ENCODE results near the gene KCNN4. TPM values are rescaled to one million over a fixed set of nuclear protein-coding genes. Genes with fewer than 3 reads are reported as not detected.

The KCNN4 gene
- total and polyA plus RNA-seq, 2 of the 13 experiments (the other 11 are each of a cell fraction or from before 2014, with no cell fraction given) = 0.13 to 0.25 TPM

DNA sequence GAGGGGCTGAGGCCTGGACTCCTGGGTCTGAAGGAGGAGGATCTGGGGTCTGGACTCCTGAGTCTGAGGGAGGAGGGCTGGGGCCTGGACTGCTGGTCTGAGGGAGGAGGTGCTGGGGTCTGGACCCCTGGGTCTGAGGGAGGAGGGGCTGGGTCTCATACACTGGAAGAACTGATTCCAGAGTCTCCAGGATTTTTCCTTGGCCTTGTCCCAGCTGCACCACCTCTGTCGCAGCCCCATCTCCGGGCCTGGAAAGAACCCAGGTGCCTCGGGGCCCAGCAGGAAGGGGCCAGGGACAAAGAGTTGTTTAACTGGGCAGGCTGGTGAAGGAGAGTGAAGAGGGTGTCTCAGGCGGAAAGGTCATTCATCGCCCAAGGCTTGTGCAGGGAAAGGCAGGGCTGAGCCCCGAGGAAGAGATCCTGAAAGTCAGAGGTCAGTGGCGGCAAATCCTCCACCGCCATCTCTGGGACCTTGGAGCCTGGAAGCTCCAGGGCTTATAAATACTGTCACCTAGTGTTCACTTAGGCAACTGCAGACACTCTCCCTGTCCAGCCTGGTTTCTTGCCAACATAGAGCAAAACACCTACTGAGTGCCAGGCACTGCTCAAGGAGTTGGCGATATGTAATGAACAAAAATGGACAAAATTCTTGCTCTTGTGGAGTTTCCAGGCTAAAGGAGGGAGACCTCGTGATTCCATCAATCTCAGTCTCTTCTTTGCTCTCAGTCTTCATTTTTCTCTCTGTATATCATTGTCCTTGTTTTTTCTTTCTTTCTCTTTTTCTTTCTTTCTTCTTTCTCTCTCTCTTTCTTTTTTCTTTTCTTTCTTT, 4.4 kb upstream of the KCNN4 start (continued):
- peak; percentile 48; the same call in 1 of the 2 replicates for TF ChIP-seq MIER2 (CRISPR knock-in tag; IDR thresholded peaks at IDR 0.05)
- TF ChIP-seq EZH2 (conservative IDR thresholded peaks at IDR 0.05; ENCODE audit: low read depth, low read length) = no peak
- TF ChIP-seq MTA3 (CRISPR knock-in tag; IDR thresholded peaks at IDR 0.05) = no peak
- no peak for TF ChIP-seq ZNF850 (CRISPR knock-in tag; conservative IDR thresholded peaks at IDR 0.05)
- no peak for TF ChIP-seq TGIF2 (CRISPR knock-in tag; IDR thresholded peaks at IDR 0.05)
- no peak for TF ChIP-seq ZSCAN29 (CRISPR knock-in tag; conservative IDR thresholded peaks at IDR 0.05)
- no peak for TF ChIP-seq ZNF557 (CRISPR knock-in tag; IDR thresholded peaks at IDR 0.05)
- no peak for TF ChIP-seq FLYWCH1 (CRISPR knock-in tag; IDR thresholded peaks at IDR 0.05)
- no peak for TF ChIP-seq ZFP36L2 (CRISPR knock-in tag; IDR thresholded peaks at IDR 0.05)
- no peak for TF ChIP-seq ZNF136 (CRISPR knock-in tag; IDR thresholded peaks at IDR 0.05; ENCODE audit: low read depth)
- TF ChIP-seq, protein P1, sequence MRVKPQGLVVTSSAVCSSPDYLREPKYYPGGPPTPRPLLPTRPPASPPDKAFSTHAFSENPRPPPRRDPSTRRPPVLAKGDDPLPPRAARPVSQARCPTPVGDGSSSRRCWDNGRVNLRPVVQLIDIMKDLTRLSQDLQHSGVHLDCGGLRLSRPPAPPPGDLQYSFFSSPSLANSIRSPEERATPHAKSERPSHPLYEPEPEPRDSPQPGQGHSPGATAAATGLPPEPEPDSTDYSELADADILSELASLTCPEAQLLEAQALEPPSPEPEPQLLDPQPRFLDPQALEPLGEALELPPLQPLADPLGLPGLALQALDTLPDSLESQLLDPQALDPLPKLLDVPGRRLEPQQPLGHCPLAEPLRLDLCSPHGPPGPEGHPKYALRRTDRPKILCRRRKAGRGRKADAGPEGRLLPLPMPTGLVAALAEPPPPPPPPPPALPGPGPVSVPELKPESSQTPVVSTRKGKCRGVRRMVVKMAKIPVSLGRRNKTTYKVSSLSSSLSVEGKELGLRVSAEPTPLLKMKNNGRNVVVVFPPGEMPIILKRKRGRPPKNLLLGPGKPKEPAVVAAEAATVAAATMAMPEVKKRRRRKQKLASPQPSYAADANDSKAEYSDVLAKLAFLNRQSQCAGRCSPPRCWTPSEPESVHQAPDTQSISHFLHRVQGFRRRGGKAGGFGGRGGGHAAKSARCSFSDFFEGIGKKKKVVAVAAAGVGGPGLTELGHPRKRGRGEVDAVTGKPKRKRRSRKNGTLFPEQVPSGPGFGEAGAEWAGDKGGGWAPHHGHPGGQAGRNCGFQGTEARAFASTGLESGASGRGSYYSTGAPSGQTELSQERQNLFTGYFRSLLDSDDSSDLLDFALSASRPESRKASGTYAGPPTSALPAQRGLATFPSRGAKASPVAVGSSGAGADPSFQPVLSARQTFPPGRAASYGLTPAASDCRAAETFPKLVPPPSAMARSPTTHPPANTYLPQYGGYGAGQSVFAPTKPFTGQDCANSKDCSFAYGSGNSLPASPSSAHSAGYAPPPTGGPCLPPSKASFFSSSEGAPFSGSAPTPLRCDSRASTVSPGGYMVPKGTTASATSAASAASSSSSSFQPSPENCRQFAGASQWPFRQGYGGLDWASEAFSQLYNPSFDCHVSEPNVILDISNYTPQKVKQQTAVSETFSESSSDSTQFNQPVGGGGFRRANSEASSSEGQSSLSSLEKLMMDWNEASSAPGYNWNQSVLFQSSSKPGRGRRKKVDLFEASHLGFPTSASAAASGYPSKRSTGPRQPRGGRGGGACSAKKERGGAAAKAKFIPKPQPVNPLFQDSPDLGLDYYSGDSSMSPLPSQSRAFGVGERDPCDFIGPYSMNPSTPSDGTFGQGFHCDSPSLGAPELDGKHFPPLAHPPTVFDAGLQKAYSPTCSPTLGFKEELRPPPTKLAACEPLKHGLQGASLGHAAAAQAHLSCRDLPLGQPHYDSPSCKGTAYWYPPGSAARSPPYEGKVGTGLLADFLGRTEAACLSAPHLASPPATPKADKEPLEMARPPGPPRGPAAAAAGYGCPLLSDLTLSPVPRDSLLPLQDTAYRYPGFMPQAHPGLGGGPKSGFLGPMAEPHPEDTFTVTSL (CRISPR knock-in tag; IDR thresholded peaks at IDR 0.05; ENCODE audit: borderline replicate concordance) = no peak
- no peak for TF ChIP-seq TMF1 (CRISPR knock-in tag; IDR thresholded peaks at IDR 0.05; ENCODE audit: low read depth)
- no peak for TF ChIP-seq ZNF644 (CRISPR knock-in tag; IDR thresholded peaks at IDR 0.05; ENCODE audit: low read depth)
- TF ChIP-seq DPF2 (CRISPR knock-in tag; IDR thresholded peaks at IDR 0.05; ENCODE audit: borderline replicate concordance, low read depth) = no peak
- TF ChIP-seq ZNF205 (CRISPR knock-in tag; IDR thresholded peaks at IDR 0.05) = 0 out of 2 replicates have a peak, but pooled peaks have one; percentile 26
- no peak for TF ChIP-seq ZFY (CRISPR knock-in tag; IDR thresholded peaks at IDR 0.05)
- TF ChIP-seq PHF20 (CRISPR knock-in tag; IDR thresholded peaks at IDR 0.05) = no peak
- no peak for TF ChIP-seq CEBPB (IDR thresholded peaks at IDR 0.05; ENCODE audit: borderline replicate concordance, low read depth, low read length)
- TF ChIP-seq HNRNPLL (IDR thresholded peaks at IDR 0.05; ENCODE audit: low read depth, low read length, poor library complexity, severe bottlenecking) = no peak
- TF ChIP-seq RAD21 (CRISPR knock-in tag; IDR thresholded peaks at IDR 0.05) = peak; percentile 84
- no peak for TF ChIP-seq MLLT10 (CRISPR knock-in tag; IDR thresholded peaks at IDR 0.05)
- TF ChIP-seq ZNF558 (CRISPR knock-in tag; IDR thresholded peaks at IDR 0.05; ENCODE audit: borderline replicate concordance) = no peak
- no peak for TF ChIP-seq ZC3H13 (CRISPR knock-in tag; IDR thresholded peaks at IDR 0.05)
- TF ChIP-seq ZNF616 (CRISPR knock-in tag; IDR thresholded peaks at IDR 0.05; ENCODE audit: low read depth) = no peak
- TF ChIP-seq ZNF34 (CRISPR knock-in tag; IDR thresholded peaks at IDR 0.05; ENCODE audit: borderline replicate concordance) = no peak
